SU-DHL-6 (cell line): ENCODE results near the gene PDF.
A peak's percentile ranks its signal among the peaks of the same experiment; 100 is the strongest.

Experiments used
- H2AFZ ChIP-seq: fragments of 200-600 bp; sonication (generic); 2 replicates; pipeline ENCODE4 v1.6.1; 2014; ENCODE audit warnings: low read depth, mild to moderate bottlenecking, moderate library complexity, mixed read lengths, antibody characterized with exemption, low read length; ENCODE audit not compliant: severe bottlenecking
- H3F3A ChIP-seq: fragments of 200-600 bp; shearing (Covaris generic); 2 replicates; pipeline ENCODE4 v1.6.0; 2016; ENCODE audit warnings: antibody characterized with exemption, mild to moderate bottlenecking; ENCODE audit not compliant: insufficient read depth
- H3K27ac ChIP-seq: fragments of 200-600 bp; sonication (generic); 2 replicates; pipeline ENCODE4 v1.5.1; 2016; ENCODE audit warnings: low read depth, mild to moderate bottlenecking, low read length, moderate library complexity, mixed read lengths
- H3K27me3 ChIP-seq: fragments of 200-600 bp; sonication (generic), shearing (Covaris generic); 2 replicates; pipeline ENCODE4 v1.6.0; 2014; ENCODE audit warnings: mild to moderate bottlenecking, low read length
- H3K36me3 ChIP-seq: fragments of 200-600 bp; sonication (generic); 2 replicates; pipeline ENCODE4 v1.6.1; 2014; ENCODE audit warnings: mild to moderate bottlenecking, low read length, mixed read lengths
- H3K4me2 ChIP-seq: fragments of 300-600, 200-600 bp; shearing (Covaris generic), sonication (generic); 2 replicates; pipeline ENCODE4 v1.6.0; 2014; ENCODE audit warnings: low read length, low read depth, mild to moderate bottlenecking; ENCODE audit not compliant: poor library complexity, severe bottlenecking
- H3K4me3 ChIP-seq: fragments of 200-600 bp; sonication (generic); 2 replicates; pipeline ENCODE4 v1.5.1; 2014; ENCODE audit warnings: antibody characterized with exemption, low read length, mild to moderate bottlenecking, mixed read lengths; ENCODE audit not compliant: insufficient read depth, poor library complexity, severe bottlenecking
- H3K79me2 ChIP-seq: fragments of 200-600 bp; sonication (generic); 2 replicates; pipeline ENCODE4 v1.6.1; 2014; ENCODE audit warnings: mild to moderate bottlenecking, low read length, moderate library complexity; ENCODE audit not compliant: insufficient read depth
- H3K9ac ChIP-seq: fragments of 200-600 bp; sonication (generic); 2 replicates; pipeline ENCODE4 v1.7.0; 2014; ENCODE audit warnings: mild to moderate bottlenecking, low read length
- H3K9me2 ChIP-seq: fragments of 200-600 bp; sonication (generic); replicated peaks from 2 replicates; pipeline ENCODE4 v1.6.1; 2014; ENCODE audit warnings: low read length; ENCODE audit not compliant: insufficient read depth
- H3K9me3 ChIP-seq: fragments of 200-600 bp; sonication (generic); 2 replicates; pipeline ENCODE4 v1.6.1; 2014; ENCODE audit warnings: low read length, mixed read lengths; ENCODE audit not compliant: insufficient read depth
- H4K20me1 ChIP-seq: fragments of 200-600 bp; sonication (generic); 2 replicates; pipeline ENCODE4 v1.6.1; 2014; ENCODE audit warnings: low read depth, mild to moderate bottlenecking, antibody characterized with exemption, low read length, moderate library complexity, mixed read lengths
- EZH2phosphoT487 ChIP-seq: fragments of 200-600 bp; sonication (generic), shearing (Covaris generic); conservative IDR thresholded peaks from 2 replicates; pipeline ENCODE4 v1.6.1; 2018; ENCODE audit warnings: mild to moderate bottlenecking, antibody characterized with exemption, low read length, moderate library complexity, mixed read lengths
- TF ChIP-seq, protein P1 (sequence below): fragments of 200-600 bp; sonication (generic); IDR thresholded peaks from one replicate; pipeline ENCODE4 v1.5.1; 2017; ENCODE audit warnings: antibody characterized with exemption, mild to moderate bottlenecking, low read length, moderate library complexity; ENCODE audit not compliant: insufficient read depth, poor library complexity, severe bottlenecking

Gene PDF, protein sequence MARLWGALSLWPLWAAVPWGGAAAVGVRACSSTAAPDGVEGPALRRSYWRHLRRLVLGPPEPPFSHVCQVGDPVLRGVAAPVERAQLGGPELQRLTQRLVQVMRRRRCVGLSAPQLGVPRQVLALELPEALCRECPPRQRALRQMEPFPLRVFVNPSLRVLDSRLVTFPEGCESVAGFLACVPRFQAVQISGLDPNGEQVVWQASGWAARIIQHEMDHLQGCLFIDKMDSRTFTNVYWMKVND

DNA sequence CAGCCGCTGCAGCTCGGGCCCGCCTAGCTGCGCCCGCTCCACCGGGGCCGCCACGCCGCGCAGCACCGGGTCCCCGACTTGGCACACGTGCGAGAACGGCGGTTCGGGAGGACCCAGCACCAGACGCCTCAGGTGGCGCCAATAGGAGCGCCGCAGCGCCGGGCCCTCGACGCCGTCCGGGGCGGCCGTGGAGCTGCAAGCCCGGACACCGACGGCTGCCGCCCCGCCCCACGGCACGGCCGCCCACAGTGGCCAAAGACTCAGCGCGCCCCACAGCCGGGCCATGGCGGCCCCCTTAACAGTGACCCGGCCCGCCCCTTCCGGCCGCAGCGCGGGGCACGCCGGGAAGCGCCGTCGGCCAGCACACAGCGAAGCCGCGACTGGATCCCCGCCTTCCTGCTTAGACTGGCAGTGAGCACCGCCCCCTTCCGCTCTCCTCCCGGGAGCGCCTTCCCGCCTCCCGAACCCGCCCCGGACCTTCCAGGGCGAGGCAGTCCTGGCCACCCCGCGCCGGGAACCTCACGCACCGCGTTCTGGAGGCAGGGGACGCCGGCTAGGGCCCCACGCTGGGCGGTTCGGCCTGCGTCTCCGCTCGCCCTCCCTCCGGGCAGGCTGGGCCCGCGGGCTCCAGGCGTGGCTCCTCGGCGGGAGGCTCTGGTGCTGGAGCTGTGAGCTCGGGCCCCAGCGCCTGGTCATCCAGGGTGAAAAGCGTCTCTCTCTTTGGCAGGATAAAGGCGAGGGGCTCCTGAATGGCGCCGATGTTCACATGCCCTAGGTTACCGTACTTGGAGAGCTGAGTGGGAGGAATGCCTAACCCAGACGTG is at the start of gene PDF:
Gene PDF (minus strand): TSS at position 303 of the 824 bp plus-strand sequence. CDS start 18 bp downstream, at position 285.
- H3K79me2 ChIP-seq = peaks cover 47% of the 10 kb centered on the region
- peak within 1 kb of the TSS; percentile 87 for H3K9ac ChIP-seq
- H3K36me3 ChIP-seq = peaks cover 3% of the 10 kb centered on the region
- H3K9me2 ChIP-seq = no peaks in the 10 kb centered on the region
- no peak for TF ChIP-seq EZH2phosphoT487
- TF ChIP-seq, protein P1, sequence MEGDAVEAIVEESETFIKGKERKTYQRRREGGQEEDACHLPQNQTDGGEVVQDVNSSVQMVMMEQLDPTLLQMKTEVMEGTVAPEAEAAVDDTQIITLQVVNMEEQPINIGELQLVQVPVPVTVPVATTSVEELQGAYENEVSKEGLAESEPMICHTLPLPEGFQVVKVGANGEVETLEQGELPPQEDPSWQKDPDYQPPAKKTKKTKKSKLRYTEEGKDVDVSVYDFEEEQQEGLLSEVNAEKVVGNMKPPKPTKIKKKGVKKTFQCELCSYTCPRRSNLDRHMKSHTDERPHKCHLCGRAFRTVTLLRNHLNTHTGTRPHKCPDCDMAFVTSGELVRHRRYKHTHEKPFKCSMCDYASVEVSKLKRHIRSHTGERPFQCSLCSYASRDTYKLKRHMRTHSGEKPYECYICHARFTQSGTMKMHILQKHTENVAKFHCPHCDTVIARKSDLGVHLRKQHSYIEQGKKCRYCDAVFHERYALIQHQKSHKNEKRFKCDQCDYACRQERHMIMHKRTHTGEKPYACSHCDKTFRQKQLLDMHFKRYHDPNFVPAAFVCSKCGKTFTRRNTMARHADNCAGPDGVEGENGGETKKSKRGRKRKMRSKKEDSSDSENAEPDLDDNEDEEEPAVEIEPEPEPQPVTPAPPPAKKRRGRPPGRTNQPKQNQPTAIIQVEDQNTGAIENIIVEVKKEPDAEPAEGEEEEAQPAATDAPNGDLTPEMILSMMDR = no peak
- peak within 1 kb of the TSS; percentile 88 for H3K4me2 ChIP-seq
- no peaks in the 10 kb centered on the region for H3K9me3 ChIP-seq
- H2AFZ ChIP-seq = peak within 1 kb of the TSS; percentile 65
- H4K20me1 ChIP-seq = peaks cover 3% of the 10 kb centered on the region; the same call in 1 of the 2 replicates
- peaks cover 14% of the 10 kb centered on the region for H3F3A ChIP-seq
- H3K27ac ChIP-seq = peak within 1 kb of the TSS; percentile 67
- no peaks in the 10 kb centered on the region for H3K27me3 ChIP-seq
- H3K4me3 ChIP-seq = peak within 1 kb of the TSS; percentile 66

DNA sequence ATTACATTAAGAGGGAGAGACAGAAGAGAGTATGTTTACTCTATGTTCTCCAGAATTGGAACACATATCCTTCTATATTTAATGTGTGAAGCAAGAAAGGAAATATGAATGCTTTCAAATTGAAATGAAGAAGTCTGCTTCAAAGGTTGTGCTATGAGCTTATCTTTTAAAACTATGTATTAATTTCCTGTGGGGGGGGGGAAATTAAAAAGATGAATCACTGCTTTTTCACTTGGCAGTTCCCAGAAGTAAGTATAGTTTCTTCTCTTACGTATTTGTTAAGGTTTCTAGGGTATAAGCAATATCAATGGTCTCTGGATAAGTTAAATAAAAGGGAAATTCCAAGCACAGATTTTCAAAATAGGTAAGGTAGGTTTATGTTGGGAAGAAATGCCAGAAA is 48.4 kb upstream of the PDF start:
- Histone ChIP-seq H3K9ac (no peak overlapping the region), H4K20me1 (no peaks in the 10 kb centered on the region), H3K79me2 (peaks cover 29% of the 10 kb centered on the region), H2AFZ (no peak overlapping the region), H3F3A (peaks cover 8% of the 10 kb centered on the region; the same call in 1 of the 2 replicates), H3K36me3 (peaks cover 27% of the 10 kb centered on the region), H3K4me3 (no peak overlapping the region), H3K27me3 (no peaks in the 10 kb centered on the region), H3K9me3 (no peaks in the 10 kb centered on the region), H3K4me2 (no peak overlapping the region), H3K9me2 (no peaks in the 10 kb centered on the region), H3K27ac (no peak overlapping the region)
- no peak for TF ChIP-seq EZH2phosphoT487
- TF ChIP-seq, protein P1 = no peak

DNA sequence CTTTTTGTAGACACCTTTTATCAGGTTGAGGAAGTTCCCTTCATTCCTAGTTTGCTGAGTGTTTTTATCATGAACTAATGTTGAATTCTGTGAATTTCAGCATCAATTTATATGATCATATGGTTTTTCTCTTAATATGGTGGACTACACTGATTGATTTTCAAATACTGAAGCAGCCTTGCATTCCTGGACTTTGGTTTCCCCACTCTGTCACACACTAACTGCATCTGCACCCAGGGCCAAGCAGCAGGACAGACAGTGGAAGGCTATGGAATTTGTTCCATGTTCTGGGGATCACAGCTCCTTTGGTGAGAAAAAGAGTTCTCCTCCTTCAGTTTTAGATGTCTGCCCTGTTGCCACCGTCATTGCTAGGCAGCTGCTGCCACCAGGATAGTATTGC is 47.6 kb upstream of the PDF start:
- no peak overlapping the region for H3K27ac ChIP-seq
- TF ChIP-seq EZH2phosphoT487 = no peak
- TF ChIP-seq, protein P1 = no peak
- no peaks in the 10 kb centered on the region for H3K27me3 ChIP-seq
- H3F3A ChIP-seq = peaks cover 8% of the 10 kb centered on the region; the same call in 1 of the 2 replicates
- H3K9me2 ChIP-seq = no peaks in the 10 kb centered on the region
- H2AFZ ChIP-seq = no peak overlapping the region
- no peaks in the 10 kb centered on the region for H4K20me1 ChIP-seq
- H3K4me3 ChIP-seq = no peak overlapping the region
- H3K79me2 ChIP-seq = peaks cover 21% of the 10 kb centered on the region
- H3K36me3 ChIP-seq = peaks cover 20% of the 10 kb centered on the region
- no peak overlapping the region for H3K4me2 ChIP-seq
- H3K9ac ChIP-seq = no peak overlapping the region
- no peaks in the 10 kb centered on the region for H3K9me3 ChIP-seq
